Lung (tissue), 16 donors: Measurements from ENCODE around the gene PFKFB1. TPM values are rescaled to one million over a fixed set of nuclear protein-coding genes. Genes with fewer than 3 reads are reported as not detected.

Experiments
- ATAC-seq: fragments of 200-7000 bp; cut with Tn5 transposase; one replicate; pipeline ENCODE4 v1.9.1; 2020; ENCODE audit warnings: moderate number of reproducible peaks; ENCODE audit not compliant: insufficient read depth, low FRiP score
- DNase-seq, 3 donors: peaks; one replicate each; pipeline ENCODE4 v3.0.0-alpha.2; 2013 to 2017
- H3K27ac ChIP-seq, 2 donors: one replicate each; pipeline ENCODE4 v1.5.1; 2013; ENCODE audit warnings: mild to moderate bottlenecking in 2 of 2, moderate library complexity in 2 of 2, control low read depth in 1 of 2, inconsistent platforms in 1 of 2, low read depth in 1 of 2, low read length in 1 of 2
- H3K27me3 ChIP-seq, 3 donors: one replicate each; pipeline ENCODE4 v1.5.1; 2013; ENCODE audit warnings: low read length in 2 of 3; ENCODE audit not compliant: control insufficient read depth in 3 of 3, insufficient read depth in 3 of 3
- H3K36me3 ChIP-seq, 4 donors: one replicate each; pipeline ENCODE4 v1.5.1; 2013; ENCODE audit warnings: low read length in 4 of 4, mild to moderate bottlenecking in 1 of 4, moderate library complexity in 1 of 4; ENCODE audit not compliant: control insufficient read depth in 4 of 4, insufficient read depth in 4 of 4
- H3K4me1 ChIP-seq, 5 donors: one replicate each; pipeline ENCODE4 v1.5.1; 2013; ENCODE audit warnings: low read length in 5 of 5, mild to moderate bottlenecking in 2 of 5, moderate library complexity in 1 of 5; ENCODE audit not compliant: control insufficient read depth in 5 of 5, insufficient read depth in 5 of 5
- H3K4me3 ChIP-seq: one replicate; pipeline ENCODE4 v1.5.1; 2013; ENCODE audit warnings: mild to moderate bottlenecking, control low read depth, moderate library complexity
- H3K9ac ChIP-seq, 2 donors: one replicate each; pipeline ENCODE4 v1.5.1; 2013; ENCODE audit warnings: low read length in 2 of 2, control low read depth in 1 of 2; ENCODE audit not compliant: insufficient read depth in 1 of 2
- H3K9me3 ChIP-seq, 4 donors: one replicate each; pipeline ENCODE4 v1.5.1; 2013; ENCODE audit warnings: low read length in 3 of 4, mild to moderate bottlenecking in 1 of 4, moderate library complexity in 1 of 4; ENCODE audit not compliant: control insufficient read depth in 4 of 4, insufficient read depth in 3 of 4
- WGBS, 2 donors: extraction: QIAGEN DNeasy Blood & Tissue Kit; methylation state at CpG; one replicate each; pipeline ENCODE4 v1.1.7; 2013; 5-methylcytosine and 5-hydroxymethylcytosine counted together
- long read RNA-seq, 5 donors: transcript quantifications; one replicate each; lab custom pipeline, GENCODE V29; 2026
- polyA plus RNA-seq, 2 donors: library from polyadenylated mRNA; stranded (reverse); fragments of 200-250 nt; gene quantifications; one replicate each; pipeline ENCODE4 v1.2.1, GENCODE V29; 2013
- total RNA-seq, 2 donors: library from RNA; depleted of rRNA in 1 of 2; stranded (reverse); fragments of >200 nt in 1 of 2; gene quantifications; one replicate each; pipeline ENCODE4 v1.2.1, GENCODE V29; 2014 to 2021
- TF ChIP-seq, protein P1 (sequence below): IDR thresholded peaks from 2 replicates; pipeline ENCODE4 v1.5.1; 2012; ENCODE audit warnings: mild to moderate bottlenecking; ENCODE audit errors: control extremely low read depth, extremely low read depth
- donor health status: control.
- donor health status: control.
- donor health status: Bipolar disorder and iron deficiency.
- donor health status: healthy.
- donor health status: DM: yes; HTN: yes; CAD: no.

PFKFB1 gene
- total RNA-seq (under 1 TPM; 0.17 to 0.34 TPM), polyA plus RNA-seq (under 1 TPM; 0.06 to 0.14 TPM)
- long read RNA-seq, donor 1 = 0 reads
- long read RNA-seq, donor 2 = 0 reads
- long read RNA-seq, donor 3 = 0 reads
- long read RNA-seq, donor 4 = 0 reads
- long read RNA-seq, donor 5 = 0 reads

DNA sequence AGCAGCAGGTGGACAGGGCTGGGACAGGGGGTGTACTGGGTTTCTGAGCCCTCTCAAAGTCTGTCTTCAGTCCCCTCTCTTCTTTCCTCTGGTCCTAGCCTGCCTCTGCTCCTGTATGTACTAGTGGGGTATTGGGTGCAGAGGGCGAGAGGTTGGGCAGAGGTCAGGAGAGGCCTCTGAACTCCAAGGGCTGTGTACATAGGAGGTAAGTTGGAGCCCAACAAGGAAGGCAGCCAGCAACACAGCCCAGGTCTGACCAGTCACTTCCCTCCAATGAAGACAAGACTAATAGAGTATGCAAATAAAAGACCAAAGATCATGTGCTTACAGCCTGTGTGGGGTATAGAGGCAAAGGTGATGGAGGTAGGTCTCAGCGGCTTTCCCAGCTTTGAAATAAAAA, at the start of gene PFKFB1:
TSS of gene PFKFB1 (minus strand) at position 90 of the 400 bp plus-strand sequence. CDS start 181 bp downstream, outside the sequence.
- DNase-seq (no peak), ATAC-seq (no peak)
- Histone ChIP-seq H3K4me1 (peaks cover 0 to 4% (median 0%) of the 10 kb centered on the region in 5 donors), H3K9me3 (peaks cover 0 to 3% (median 0%) of the 10 kb centered on the region in 4 donors), H3K36me3 (no peaks in the 10 kb centered on the region), H3K4me3 (no peak within 1 kb of the TSS), H3K27ac (no peak within 1 kb of the TSS), H3K27me3 (peaks cover 2 to 12% (median 3%) of the 10 kb centered on the region in 3 donors), H3K9ac (no peak within 1 kb of the TSS)
- 82 to 100% methylated on average over 2 of the region's 2 CpGs for WGBS, 2 donors
- TF ChIP-seq, protein P1, sequence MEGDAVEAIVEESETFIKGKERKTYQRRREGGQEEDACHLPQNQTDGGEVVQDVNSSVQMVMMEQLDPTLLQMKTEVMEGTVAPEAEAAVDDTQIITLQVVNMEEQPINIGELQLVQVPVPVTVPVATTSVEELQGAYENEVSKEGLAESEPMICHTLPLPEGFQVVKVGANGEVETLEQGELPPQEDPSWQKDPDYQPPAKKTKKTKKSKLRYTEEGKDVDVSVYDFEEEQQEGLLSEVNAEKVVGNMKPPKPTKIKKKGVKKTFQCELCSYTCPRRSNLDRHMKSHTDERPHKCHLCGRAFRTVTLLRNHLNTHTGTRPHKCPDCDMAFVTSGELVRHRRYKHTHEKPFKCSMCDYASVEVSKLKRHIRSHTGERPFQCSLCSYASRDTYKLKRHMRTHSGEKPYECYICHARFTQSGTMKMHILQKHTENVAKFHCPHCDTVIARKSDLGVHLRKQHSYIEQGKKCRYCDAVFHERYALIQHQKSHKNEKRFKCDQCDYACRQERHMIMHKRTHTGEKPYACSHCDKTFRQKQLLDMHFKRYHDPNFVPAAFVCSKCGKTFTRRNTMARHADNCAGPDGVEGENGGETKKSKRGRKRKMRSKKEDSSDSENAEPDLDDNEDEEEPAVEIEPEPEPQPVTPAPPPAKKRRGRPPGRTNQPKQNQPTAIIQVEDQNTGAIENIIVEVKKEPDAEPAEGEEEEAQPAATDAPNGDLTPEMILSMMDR = no peak

DNA sequence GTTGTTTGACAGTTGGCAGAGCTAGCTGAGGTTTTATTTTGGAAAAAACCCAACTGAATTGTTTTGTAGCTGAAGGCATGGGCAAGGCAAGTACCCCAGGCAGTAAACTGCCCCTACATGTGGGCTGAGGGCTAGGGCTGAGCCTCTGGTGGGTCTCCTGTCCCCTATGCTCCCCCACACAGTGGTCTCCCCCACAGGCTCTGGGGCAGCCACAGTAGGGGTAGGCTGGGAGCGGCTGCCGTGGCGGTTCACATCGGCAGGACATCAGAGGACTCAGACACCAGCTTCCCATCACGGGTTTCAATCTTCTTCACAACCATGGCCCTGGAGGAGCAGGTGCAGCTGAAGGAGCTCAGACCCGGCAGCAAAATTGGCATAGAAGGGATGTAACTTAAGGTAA, 47.5 kb upstream of the PFKFB1 start:
- 93 to 95% methylated on average over 6 of the region's 6 CpGs for WGBS, 2 donors
- H3K36me3 ChIP-seq = no peaks in the 10 kb centered on the region
- DNase-seq = no peak

DNA sequence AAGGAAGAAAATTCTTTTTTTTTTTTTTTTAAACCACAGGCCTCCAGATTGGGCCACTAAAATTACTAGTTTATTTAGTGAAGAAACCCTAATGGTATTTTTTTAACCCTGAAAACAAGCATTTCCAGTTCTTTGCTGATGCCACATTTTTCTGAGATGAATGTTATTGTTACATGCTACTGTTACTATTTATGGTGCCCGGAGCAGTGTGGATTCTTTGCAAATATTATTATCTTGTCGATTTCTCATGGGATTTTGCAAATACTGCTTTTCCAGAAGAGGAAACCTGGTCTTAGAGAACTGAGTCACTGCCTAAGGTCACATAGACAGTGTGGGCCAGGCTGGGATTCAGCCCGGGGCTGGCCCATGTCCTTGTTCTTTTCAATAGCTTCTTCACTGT, 45.5 kb upstream of the PFKFB1 start:
- Histone ChIP-seq H3K4me3 (no peak overlapping the region), H3K9ac (no peak overlapping the region), H3K4me1 (no peaks in the 10 kb centered on the region), H3K36me3 (no peaks in the 10 kb centered on the region), H3K27ac (no peak overlapping the region), H3K27me3 (no peaks in the 10 kb centered on the region), H3K9me3 (no peaks in the 10 kb centered on the region)
- WGBS, 2 donors = 73 to 89% methylated on average over 3 of the region's 3 CpGs
- DNase-seq (no peak), ATAC-seq (no peak)
- TF ChIP-seq, protein P1 = no peak

More for the DNA sequence above, 47.5 kb upstream of the PFKFB1 start:
- H3K4me3 ChIP-seq = no peak overlapping the region
- H3K4me1 ChIP-seq = no peaks in the 10 kb centered on the region
- no peak for ATAC-seq
- no peak overlapping the region for H3K9ac ChIP-seq
- TF ChIP-seq, protein P1 = no peak
- no peaks in the 10 kb centered on the region for H3K27me3 ChIP-seq
- no peak overlapping the region for H3K27ac ChIP-seq
- no peaks in the 10 kb centered on the region for H3K9me3 ChIP-seq

DNA sequence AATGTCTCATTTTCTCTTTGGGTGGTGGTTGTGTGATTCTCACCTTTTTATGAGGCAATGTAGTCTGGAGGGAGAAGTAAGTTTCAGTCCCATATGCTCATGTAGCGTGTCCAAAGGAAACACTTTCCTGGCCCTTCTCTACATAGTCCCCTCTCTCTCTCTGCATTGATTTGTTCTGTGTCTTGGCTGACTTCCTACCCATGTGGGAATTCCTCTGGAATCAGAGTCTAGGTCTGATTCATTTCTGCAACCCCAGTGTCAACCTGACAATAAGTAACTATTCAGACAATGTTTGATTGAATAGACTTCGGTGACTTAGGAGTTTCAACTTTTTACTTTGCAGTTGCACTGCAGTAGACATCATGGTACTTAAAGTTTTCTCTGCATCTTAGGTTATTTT, 39.4 kb upstream of the PFKFB1 start:
- TF ChIP-seq, protein P1 = no peak
- no peaks in the 10 kb centered on the region for H3K27me3 ChIP-seq
- 75 to 94% methylated on average over 2 of the region's 2 CpGs for WGBS, 2 donors
- no peaks in the 10 kb centered on the region for H3K36me3 ChIP-seq
- H3K9ac ChIP-seq = no peak overlapping the region
- no peak overlapping the region for H3K27ac ChIP-seq
- H3K4me3 ChIP-seq = no peak overlapping the region
- H3K9me3 ChIP-seq = no peaks in the 10 kb centered on the region
- ATAC-seq (no peak), DNase-seq (no peak)
- no peaks in the 10 kb centered on the region for H3K4me1 ChIP-seq
